IMR-90 (cell line): ENCODE results near the gene AGBL5. TPM values are rescaled to one million over a fixed set of nuclear protein-coding genes. Genes with fewer than 3 reads are reported as not detected.

Experiments used
- CHD1 ChIP-seq: IDR thresholded peaks from 2 replicates; pipeline ENCODE4 v1.6.1; 2012; ENCODE audit warnings: low read depth, low read length, improper control_type of control experiment
- ELK1 ChIP-seq: fragments of 150-350 bp; IDR thresholded peaks from 2 replicates; pipeline ENCODE4 v1.6.1; 2016; ENCODE audit warnings: low read depth, mild to moderate bottlenecking, low read length, moderate library complexity, borderline replicate concordance
- MAZ ChIP-seq: IDR thresholded peaks from 2 replicates; pipeline ENCODE4 v1.6.1; 2012; ENCODE audit warnings: low read depth, mild to moderate bottlenecking, low read length, improper control_type of control experiment, moderate library complexity, borderline replicate concordance
- RCOR1 ChIP-seq: IDR thresholded peaks from 2 replicates; pipeline ENCODE4 v1.6.1; 2012; ENCODE audit warnings: mild to moderate bottlenecking, low read length, improper control_type of control experiment; ENCODE audit not compliant: insufficient replicate concordance
- polyA plus RNA-seq, 3 experiments: library from polyadenylated mRNA; depleted of rRNA; stranded (reverse); fragments of >200 nt; gene quantifications; 2 replicates each; pipeline ENCODE4 v1.2.3, GENCODE V29; 2012; ENCODE audit warnings: low replicate concordance in 1 of 3
- total RNA-seq: library from RNA; depleted of rRNA; stranded (reverse); fragments of >200 nt; gene quantifications from 2 replicates; pipeline ENCODE4 v1.2.3, GENCODE V29; 2012

AGBL5 gene
- total and polyA plus RNA-seq, 2 of the 4 experiments (the other 2 are of a cell fraction) = 19.0 to 26.2 TPM

GRCh38 chr2:27050996-27051901, at the start of gene AGBL5 (continued):
- TF ChIP-seq MAZ = no peak
- no peak; the same call in 1 of the 2 replicates for TF ChIP-seq CHD1
- no peak for TF ChIP-seq ELK1
- no peak for TF ChIP-seq RCOR1
